Nephron progenitor cell (in vitro differentiated cells): ENCODE data around the gene SPG7.

ENCODE experiments used
- DNase-seq: peaks from one replicate; pipeline ENCODE4 v3.0.0; 2021
- H3K27ac Mint-ChIP-seq: 2 replicates; pipeline ENCODE4 v1.8.0; 2021; ENCODE audit warnings: mild to moderate bottlenecking, moderate library complexity, mixed read lengths
- H3K27me3 Mint-ChIP-seq: 2 replicates; pipeline ENCODE4 v1.8.0; 2021; ENCODE audit warnings: mild to moderate bottlenecking, low read depth, mixed read lengths; ENCODE audit not compliant: poor library complexity
- H3K36me3 Mint-ChIP-seq: 2 replicates; pipeline ENCODE4 v1.8.0; 2021; ENCODE audit warnings: low read depth, mixed read lengths
- H3K4me1 Mint-ChIP-seq: 2 replicates; pipeline ENCODE4 v1.8.0; 2021; ENCODE audit warnings: mixed read lengths
- H3K4me3 Mint-ChIP-seq: 2 replicates; pipeline ENCODE4 v1.8.0; 2021; ENCODE audit warnings: mild to moderate bottlenecking, moderate library complexity, mixed read lengths
- H3K9me3 Mint-ChIP-seq: 2 replicates; pipeline ENCODE4 v1.8.0; 2021; ENCODE audit warnings: mild to moderate bottlenecking, moderate library complexity, mixed read lengths
- TF ChIP-seq, protein P1 (sequence below): fragments of 200-600 bp; sonication (generic); IDR thresholded peaks from 2 replicates; pipeline ENCODE4 v1.5.0; 2021; ENCODE audit warnings: antibody characterized with exemption

The SPG7 gene

DNA sequence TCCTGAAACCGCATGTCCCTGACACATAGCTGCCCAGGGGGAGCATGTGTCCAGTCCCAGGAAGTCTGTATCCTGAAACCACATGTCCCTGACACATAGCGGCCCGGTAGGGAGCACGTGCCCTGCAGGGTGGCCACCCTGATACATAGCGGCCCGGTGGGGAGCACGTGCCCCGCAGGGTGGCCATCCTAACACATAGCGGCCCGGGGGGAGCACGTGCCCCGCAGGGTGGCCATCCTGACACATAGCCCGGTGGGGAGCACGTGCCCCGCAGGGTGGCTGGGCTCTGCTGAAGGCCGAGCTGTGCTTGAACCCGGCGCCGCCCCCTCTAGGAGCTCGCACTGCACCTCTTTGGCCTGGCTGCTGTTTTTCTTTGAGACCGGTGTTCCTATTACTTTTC is 33.6 kb downstream of the SPG7 start:
- no peaks in the 10 kb centered on the region for H3K27me3 Mint-ChIP-seq
- no peak overlapping the region for H3K27ac Mint-ChIP-seq
- H3K4me3 Mint-ChIP-seq: no peak overlapping the region
- no peaks in the 10 kb centered on the region for H3K4me1 Mint-ChIP-seq
- no peaks in the 10 kb centered on the region for H3K9me3 Mint-ChIP-seq
- TF ChIP-seq, protein P1, sequence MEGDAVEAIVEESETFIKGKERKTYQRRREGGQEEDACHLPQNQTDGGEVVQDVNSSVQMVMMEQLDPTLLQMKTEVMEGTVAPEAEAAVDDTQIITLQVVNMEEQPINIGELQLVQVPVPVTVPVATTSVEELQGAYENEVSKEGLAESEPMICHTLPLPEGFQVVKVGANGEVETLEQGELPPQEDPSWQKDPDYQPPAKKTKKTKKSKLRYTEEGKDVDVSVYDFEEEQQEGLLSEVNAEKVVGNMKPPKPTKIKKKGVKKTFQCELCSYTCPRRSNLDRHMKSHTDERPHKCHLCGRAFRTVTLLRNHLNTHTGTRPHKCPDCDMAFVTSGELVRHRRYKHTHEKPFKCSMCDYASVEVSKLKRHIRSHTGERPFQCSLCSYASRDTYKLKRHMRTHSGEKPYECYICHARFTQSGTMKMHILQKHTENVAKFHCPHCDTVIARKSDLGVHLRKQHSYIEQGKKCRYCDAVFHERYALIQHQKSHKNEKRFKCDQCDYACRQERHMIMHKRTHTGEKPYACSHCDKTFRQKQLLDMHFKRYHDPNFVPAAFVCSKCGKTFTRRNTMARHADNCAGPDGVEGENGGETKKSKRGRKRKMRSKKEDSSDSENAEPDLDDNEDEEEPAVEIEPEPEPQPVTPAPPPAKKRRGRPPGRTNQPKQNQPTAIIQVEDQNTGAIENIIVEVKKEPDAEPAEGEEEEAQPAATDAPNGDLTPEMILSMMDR: no peak
- no peak for DNase-seq
- H3K36me3 Mint-ChIP-seq: peaks cover 41% of the 10 kb centered on the region

DNA sequence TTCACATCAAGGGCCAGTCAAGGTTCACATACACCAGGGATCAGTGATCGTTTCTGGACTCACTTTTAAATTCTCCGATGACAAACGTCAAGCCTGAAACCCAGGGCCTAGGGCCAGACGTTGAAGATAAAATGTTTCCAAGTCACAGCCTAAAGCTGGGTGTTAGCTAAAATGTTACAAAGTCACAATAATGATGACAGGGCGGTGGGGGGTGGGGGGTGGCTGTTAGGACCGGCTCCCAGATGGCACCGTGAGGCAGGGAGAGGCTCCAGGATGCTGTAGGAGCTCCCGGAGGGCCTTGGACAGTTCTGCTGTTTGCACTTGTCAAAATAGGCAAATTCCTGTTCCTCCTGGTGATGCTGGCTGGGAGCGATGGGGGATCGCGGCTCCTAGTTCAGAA is 35.9 kb downstream of the SPG7 start:
- no peaks in the 10 kb centered on the region for H3K4me1 Mint-ChIP-seq
- peaks cover 53% of the 10 kb centered on the region for H3K36me3 Mint-ChIP-seq
- no peak overlapping the region for H3K4me3 Mint-ChIP-seq
- H3K27me3 Mint-ChIP-seq: peaks cover 2% of the 10 kb centered on the region
- H3K9me3 Mint-ChIP-seq: no peaks in the 10 kb centered on the region
- H3K27ac Mint-ChIP-seq: no peak overlapping the region
- no peak for DNase-seq
- TF ChIP-seq, protein P1: no peak

DNA sequence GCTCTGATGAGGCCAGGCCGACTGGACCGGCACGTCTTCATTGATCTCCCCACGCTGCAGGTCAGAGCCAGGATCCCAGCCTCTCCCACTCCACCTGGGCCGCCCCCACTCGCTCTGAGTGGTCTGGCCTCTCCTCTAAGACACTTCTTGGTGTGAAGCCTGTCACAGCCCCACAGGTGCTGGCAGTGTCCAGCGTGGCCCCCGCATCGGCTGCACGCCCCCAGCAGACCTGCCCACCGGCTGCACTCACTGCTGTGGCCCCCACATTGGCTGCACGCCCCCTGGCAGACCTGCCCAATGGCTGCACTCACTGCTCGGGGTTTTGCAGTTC is 36.5 kb downstream of the SPG7 start:
- Mint-ChIP-seq H3K4me1 (no peaks in the 10 kb centered on the region), H3K36me3 (peaks cover 58% of the 10 kb centered on the region), H3K27ac (no peak overlapping the region), H3K27me3 (peaks cover 2% of the 10 kb centered on the region), H3K4me3 (no peak overlapping the region), H3K9me3 (no peaks in the 10 kb centered on the region)
- DNase-seq: no peak
- TF ChIP-seq, protein P1: no peak

DNA sequence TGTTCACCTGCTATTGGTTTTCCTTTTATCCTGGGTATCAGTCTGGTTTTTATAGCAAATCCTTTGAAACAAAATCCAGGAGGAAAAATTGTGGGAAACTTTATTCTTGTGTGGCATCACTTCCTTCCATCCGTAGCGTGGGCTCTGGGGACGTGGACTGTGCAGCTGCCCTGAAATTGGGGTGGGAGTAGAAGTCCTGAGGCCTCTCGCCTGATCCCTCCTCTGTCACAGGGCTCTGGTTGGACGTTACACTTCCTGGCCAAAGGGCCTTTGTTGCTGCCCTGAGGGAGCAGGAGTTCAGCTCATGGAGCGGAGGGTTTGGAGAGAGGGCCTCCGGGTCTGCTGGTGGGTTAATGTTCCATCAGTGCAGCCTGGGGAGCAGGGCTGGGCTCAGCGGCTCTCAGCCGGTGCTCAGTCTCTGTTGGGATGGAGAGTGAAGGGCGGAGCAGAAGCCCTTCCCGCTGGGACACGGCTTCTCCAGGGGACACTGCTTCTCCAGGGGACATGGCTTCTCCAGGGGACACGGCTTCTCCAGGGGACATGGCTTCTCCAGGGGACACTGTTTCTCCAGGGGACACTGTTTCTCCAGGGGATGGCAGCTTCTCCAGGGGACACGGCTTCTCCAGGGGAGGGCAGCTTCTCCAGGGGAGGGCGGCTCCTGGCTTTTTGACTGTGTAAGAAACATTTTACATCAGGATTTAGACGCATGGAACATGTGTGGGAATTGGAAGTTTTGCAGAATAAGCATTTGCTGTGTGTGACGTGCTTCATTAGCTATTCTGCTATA is 37.0 kb downstream of the SPG7 start:
- Mint-ChIP-seq H3K27me3 (peaks cover 2% of the 10 kb centered on the region), H3K4me1 (no peaks in the 10 kb centered on the region), H3K27ac (no peak overlapping the region), H3K9me3 (no peaks in the 10 kb centered on the region), H3K4me3 (no peak overlapping the region), H3K36me3 (peaks cover 58% of the 10 kb centered on the region)
- no peak for DNase-seq
- TF ChIP-seq, protein P1: no peak

DNA sequence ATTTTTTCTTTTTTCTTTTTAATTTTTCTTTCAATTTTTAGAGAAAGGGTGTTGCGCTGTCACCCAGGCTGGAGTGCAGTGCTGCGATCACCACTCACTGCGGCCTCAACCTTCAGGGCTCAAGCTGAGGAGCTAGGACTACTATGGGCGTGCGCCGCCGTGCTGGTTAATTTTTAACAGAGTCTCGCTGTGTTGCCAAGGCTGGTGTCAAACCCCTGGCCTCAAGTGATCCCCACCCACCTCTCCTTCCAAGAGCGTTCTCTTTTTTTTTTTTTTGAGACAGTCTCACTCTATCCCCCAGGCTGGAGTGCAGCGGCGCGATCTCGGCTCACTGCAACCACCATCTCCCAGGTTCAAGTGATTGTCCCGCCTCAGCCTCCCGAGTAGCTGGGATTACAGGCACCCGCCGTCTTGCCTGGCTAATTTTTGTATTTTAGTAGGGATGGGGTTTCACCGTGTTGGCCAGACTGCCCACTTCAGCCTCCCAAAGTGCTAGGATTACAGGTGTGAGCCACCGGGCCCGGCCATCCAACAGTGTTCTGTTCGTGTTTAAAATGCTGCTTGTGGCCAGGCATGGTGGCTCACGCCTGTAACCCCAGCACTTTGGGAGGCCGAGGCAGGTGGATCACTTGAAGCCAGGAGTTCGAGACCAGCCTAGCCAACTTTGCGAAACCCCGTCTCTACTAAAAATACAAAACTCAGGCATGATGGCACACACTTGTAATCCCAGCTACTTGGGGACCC is 37.8 kb downstream of the SPG7 start:
- Mint-ChIP-seq H3K27me3 (peaks cover 2% of the 10 kb centered on the region), H3K36me3 (peaks cover 64% of the 10 kb centered on the region), H3K4me3 (no peak overlapping the region), H3K4me1 (no peaks in the 10 kb centered on the region), H3K9me3 (no peaks in the 10 kb centered on the region), H3K27ac (no peak overlapping the region)
- TF ChIP-seq, protein P1: no peak
- no peak for DNase-seq
